ENCODE measurements around the gene BPIFA2.
A peak's percentile ranks its signal among the peaks of the same experiment; 100 is the strongest.

DNA sequence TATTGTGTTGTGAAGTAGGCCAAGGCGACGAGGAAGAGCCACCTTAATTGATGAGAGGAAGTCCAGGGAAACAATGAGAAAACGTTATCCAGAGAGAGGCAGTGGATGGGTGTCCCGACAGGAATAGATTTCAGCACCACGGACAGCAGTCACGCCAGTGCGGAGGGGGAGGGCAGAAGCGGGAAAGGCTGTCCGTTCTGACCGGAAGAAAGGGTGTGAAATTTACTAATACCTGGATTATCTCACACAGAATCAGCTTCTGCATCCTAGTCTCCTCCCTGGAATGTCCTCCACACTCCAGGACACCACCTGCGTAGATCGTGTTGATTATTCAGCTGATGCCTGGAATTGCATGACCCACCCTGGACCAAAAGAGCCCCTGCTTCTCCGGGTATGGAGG, 41.8 kb downstream of the BPIFA2 start:
- TF ChIP-seq POLR2A (IDR thresholded peaks at IDR 0.05; ENCODE audit: low read depth) (no peak), POLR2AphosphoS5 (IDR thresholded peaks at IDR 0.05) (peak in 1 of 2 donors; percentile 18), EP300 (IDR thresholded peaks at IDR 0.05) (no peak)
- TF ChIP-seq, protein P1, sequence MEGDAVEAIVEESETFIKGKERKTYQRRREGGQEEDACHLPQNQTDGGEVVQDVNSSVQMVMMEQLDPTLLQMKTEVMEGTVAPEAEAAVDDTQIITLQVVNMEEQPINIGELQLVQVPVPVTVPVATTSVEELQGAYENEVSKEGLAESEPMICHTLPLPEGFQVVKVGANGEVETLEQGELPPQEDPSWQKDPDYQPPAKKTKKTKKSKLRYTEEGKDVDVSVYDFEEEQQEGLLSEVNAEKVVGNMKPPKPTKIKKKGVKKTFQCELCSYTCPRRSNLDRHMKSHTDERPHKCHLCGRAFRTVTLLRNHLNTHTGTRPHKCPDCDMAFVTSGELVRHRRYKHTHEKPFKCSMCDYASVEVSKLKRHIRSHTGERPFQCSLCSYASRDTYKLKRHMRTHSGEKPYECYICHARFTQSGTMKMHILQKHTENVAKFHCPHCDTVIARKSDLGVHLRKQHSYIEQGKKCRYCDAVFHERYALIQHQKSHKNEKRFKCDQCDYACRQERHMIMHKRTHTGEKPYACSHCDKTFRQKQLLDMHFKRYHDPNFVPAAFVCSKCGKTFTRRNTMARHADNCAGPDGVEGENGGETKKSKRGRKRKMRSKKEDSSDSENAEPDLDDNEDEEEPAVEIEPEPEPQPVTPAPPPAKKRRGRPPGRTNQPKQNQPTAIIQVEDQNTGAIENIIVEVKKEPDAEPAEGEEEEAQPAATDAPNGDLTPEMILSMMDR (IDR thresholded peaks at IDR 0.05), result no peak
